ENCODE data around the gene HNRNPUL1.

DNA sequence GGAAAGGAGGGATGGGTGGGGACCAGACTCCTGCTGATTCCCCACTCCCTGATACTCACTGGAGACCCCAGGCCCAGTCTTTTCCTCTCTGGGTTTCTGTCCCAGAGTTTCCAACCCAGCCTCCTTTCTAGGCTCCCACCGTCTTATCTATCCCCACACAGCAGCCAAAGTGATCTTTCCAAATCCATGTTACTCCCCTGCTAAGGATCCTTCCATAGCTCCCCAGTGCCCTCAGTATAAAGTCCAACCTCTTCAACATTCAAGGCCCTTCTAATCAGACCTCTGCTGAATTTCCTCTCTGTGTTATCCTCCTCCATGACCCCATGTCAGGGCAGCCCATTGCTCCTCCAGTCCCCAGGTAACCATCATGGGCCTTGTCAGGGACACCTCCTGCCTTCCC is 90.9 kb downstream of the HNRNPUL1 start:
- no peak for TF ChIP-seq RAD21 (IDR thresholded peaks at IDR 0.05; ENCODE audit: low read depth)
- no peak for TF ChIP-seq EP300 (IDR thresholded peaks at IDR 0.05; ENCODE audit: borderline replicate concordance)
- no peak for TF ChIP-seq CREB1 (IDR thresholded peaks at IDR 0.05; ENCODE audit: low read depth)
- TF ChIP-seq, protein P1, sequence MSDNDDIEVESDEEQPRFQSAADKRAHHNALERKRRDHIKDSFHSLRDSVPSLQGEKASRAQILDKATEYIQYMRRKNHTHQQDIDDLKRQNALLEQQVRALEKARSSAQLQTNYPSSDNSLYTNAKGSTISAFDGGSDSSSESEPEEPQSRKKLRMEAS (IDR thresholded peaks at IDR 0.05): no peak
- TF ChIP-seq EGR1 (IDR thresholded peaks at IDR 0.05): no peak
- TF ChIP-seq YY1 (IDR thresholded peaks at IDR 0.05; ENCODE audit: low read depth): no peak
- TF ChIP-seq ZBTB7A (IDR thresholded peaks at IDR 0.05; ENCODE audit: low read depth): no peak
- no peak for TF ChIP-seq NFIC (IDR thresholded peaks at IDR 0.05)
- TF ChIP-seq, protein P2, sequence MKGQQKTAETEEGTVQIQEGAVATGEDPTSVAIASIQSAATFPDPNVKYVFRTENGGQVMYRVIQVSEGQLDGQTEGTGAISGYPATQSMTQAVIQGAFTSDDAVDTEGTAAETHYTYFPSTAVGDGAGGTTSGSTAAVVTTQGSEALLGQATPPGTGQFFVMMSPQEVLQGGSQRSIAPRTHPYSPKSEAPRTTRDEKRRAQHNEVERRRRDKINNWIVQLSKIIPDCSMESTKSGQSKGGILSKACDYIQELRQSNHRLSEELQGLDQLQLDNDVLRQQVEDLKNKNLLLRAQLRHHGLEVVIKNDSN (IDR thresholded peaks at IDR 0.05): no peak
- TF ChIP-seq TAF1 (IDR thresholded peaks at IDR 0.05; ENCODE audit: low read depth): no peak
- TF ChIP-seq, protein P3, sequence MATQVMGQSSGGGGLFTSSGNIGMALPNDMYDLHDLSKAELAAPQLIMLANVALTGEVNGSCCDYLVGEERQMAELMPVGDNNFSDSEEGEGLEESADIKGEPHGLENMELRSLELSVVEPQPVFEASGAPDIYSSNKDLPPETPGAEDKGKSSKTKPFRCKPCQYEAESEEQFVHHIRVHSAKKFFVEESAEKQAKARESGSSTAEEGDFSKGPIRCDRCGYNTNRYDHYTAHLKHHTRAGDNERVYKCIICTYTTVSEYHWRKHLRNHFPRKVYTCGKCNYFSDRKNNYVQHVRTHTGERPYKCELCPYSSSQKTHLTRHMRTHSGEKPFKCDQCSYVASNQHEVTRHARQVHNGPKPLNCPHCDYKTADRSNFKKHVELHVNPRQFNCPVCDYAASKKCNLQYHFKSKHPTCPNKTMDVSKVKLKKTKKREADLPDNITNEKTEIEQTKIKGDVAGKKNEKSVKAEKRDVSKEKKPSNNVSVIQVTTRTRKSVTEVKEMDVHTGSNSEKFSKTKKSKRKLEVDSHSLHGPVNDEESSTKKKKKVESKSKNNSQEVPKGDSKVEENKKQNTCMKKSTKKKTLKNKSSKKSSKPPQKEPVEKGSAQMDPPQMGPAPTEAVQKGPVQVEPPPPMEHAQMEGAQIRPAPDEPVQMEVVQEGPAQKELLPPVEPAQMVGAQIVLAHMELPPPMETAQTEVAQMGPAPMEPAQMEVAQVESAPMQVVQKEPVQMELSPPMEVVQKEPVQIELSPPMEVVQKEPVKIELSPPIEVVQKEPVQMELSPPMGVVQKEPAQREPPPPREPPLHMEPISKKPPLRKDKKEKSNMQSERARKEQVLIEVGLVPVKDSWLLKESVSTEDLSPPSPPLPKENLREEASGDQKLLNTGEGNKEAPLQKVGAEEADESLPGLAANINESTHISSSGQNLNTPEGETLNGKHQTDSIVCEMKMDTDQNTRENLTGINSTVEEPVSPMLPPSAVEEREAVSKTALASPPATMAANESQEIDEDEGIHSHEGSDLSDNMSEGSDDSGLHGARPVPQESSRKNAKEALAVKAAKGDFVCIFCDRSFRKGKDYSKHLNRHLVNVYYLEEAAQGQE (IDR thresholded peaks at IDR 0.05; ENCODE audit: low read depth): no peak
- TF ChIP-seq FOXM1 (IDR thresholded peaks at IDR 0.05; ENCODE audit: borderline replicate concordance, low read depth): no peak
- no peak for TF ChIP-seq CEBPB (IDR thresholded peaks at IDR 0.05)
